HG02840 (cell line): ENCODE results near the gene GLS2.
"Not testable (repeated sequence)": the region's sequence is repeated elsewhere in the genome, so short reads cannot be mapped to it uniquely, and the experiment has no call there.

Experiments used
- ATAC-seq: cut with Tn5 transposase; IDR thresholded peaks from one replicate; pipeline ENCODE4 v1.9.1; 2021; ENCODE audit warnings: mild to moderate bottlenecking, moderate library complexity, moderate number of reproducible peaks; ENCODE audit not compliant: unreplicated experiment, low FRiP score

GLS2 gene

DNA sequence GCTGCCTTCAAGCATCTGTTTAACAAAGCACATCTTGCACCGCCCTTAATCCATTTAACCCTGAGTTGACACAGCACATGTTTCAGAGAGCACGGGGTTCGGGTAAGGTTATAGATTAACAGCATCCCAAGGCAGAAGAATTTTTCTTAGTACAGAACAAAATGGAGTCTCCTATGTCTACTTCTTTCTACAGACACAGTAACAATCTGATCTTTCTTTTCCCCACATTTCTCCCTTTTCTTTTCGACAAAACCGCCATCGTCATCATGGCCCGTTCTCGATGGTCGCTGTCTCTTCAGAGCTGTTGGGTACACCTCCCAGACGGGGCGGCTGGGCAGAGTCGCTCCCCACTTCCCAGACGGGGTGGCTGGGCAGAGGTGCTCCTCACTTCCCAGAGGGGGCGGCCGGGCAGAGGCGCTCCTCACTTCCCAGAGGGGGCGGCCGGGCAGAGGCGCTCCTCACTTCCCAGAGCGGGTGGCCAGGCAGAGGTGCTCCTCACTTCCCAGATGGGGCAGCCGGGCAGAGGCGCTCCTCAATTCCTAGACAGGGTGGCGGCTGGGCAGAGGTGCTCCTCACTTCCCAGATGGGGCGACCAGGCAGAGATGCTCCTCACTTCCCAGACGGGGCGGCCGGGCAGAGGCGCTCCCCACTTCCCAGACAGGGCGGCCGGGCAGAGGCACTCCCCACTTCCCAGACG is 5.6 kb upstream of the GLS2 start:
- not testable (repeated sequence) for ATAC-seq

DNA sequence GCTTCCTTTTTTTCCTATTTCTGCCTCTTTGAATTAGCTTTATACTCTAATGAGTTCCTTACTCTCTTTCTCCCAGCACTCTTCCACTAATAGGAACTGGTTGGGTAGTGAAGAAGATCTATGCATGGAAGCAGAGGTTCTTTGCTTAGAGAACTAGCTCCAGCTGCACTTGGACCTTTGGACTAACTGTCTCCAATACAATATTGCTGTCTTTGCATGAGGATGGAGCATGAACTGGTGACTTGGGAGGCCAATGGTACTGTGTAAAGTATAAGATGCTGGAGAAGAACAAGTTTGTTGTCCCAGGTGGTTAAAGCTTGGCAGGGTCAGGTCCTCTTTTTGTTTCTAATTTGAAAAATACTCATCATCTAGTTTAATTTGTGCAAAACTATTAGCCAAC is 2.4 kb upstream of the GLS2 start:
- ATAC-seq: no peak

DNA sequence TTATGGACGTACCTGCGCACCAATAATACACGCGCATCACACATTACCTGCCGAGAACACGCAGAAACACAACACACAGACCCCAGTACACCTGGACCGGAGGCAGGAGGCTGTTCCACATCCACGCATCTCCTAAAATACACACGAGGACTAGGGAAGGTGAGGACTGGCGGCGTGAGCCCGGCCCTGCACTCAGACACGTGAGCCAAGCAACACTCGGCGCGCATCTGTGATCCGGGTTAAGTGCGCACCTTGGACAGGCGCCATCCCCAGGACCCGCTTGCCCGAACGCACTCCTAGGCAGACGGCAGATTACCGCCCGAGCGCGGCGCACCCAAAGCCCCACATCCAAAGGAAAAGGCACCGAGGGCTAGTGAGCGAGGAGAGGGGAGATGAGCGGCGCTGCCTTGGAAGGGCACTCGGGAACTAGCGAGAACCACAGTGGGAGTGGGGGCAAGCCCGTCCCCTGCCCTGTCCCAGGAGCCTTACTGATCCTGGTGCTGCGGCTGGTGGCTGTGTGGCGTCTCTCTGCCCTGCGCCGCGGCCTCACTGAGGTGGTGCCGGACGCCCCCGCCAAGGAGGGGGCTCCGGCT is 417 bp downstream of the GLS2 start:
- ATAC-seq: no peak

DNA sequence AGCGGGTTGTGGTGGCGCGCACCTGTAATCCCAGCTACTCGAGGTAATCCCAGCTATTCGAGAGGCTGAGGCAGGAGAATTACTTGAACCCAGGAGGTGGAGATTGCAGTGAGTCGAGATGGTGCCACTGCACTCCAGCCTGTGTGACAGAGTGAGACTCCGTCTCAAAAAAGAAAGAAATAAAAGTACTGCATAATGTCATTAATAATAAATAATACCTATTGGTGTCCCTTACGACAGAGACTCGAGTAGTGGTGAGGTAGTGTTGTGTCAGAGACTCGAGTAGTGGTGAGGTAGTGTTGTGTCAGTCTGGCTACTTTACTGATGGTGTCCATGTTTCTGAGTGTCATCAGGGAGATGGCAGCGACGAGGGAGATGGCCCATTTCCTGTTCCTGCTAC is 1.3 kb downstream of the GLS2 start:
- no peak for ATAC-seq

DNA sequence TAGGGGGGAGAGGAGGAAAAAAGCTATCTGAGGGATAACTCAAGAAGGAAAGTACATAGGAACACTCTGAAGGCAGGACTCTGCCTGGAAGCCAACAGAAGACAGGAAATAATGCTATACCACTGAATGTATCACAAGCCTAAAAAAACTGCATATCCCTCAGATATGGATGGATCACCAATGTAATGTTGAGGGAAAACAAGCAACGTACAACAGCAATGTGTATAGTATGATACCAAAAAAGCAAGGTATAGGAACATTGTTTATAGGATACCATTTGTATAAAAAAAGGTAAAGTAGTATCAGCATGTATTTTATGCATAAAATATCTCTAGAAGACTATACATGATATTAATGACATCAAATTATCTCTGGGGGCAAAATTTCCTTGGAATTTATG is 3.4 kb downstream of the GLS2 start:
- ATAC-seq: no peak

DNA sequence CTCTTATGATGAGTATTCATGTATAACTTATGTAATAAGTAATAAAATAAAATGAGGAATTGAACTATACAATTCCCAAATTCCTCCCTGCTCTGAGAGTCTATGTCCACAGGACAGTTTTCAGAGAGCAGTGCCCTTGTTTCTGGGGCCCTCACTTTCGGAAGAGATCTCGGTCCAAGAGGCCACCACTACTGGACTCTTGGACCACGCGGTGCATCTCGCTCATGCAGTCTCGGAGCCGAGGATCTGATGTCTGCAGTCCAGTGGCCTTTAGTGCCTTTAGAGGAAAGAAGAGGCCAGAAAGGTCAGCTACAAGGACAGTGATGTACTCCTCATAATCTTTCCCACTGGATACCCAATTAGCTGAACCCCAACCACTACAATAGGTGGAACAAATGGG is 8.3 kb downstream of the GLS2 start:
- no peak for ATAC-seq

DNA sequence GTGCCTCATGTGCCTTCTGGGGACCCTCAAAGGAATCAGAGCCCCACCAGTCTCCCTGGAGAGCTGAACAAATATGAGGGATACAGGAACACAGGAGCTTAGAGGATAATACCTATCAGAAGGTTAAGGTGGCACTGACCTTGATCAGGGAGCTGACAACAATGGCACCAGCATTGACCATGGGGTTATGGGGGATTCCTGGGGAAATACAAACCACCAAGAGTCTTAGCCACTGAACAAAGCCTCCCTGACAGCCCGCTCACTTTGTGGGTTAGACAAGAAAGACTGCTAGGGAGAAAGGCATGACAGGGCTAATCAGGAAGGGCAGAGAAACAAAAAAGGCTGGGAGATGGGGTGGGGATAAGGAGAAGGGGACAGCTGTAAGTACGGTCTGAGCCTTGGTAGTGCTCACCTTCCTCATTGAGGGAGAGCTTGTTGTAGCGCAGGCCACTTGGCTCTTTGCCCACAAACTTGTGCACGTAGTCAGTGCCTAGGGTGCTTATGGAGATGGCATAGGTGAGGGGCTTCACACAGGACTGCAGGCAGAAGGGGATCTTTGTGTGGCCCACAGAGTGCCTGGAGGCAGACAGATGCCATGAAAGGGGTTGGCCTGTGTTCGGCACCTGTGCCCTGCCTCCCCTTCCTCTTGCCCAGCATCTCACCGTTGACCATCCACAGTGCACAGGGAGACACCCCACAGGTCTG is 10.3 kb downstream of the GLS2 start:
- no peak for ATAC-seq

DNA sequence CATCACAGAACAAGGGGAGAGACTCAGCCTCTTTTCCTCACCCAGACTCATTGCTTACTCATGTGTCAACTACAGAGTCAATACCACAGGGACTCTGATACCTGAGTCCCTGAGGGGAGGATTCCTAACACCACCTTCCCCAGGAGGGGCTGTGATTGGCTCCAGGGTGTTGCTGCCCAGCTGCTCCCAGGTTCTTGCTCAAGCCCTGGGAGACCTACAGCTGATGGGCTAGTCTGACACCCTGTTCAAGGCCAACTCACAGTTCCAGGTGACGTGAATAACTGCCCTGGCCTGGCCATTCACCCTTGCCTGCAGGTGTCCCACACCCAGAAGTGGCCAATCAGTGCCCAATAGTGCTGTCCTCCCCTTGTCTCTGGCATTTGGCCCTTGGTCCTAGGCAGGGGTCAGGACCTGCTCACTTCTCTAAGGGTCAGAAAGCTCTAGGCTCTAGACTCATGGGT is 11.0 kb downstream of the GLS2 start:
- ATAC-seq: no peak

DNA sequence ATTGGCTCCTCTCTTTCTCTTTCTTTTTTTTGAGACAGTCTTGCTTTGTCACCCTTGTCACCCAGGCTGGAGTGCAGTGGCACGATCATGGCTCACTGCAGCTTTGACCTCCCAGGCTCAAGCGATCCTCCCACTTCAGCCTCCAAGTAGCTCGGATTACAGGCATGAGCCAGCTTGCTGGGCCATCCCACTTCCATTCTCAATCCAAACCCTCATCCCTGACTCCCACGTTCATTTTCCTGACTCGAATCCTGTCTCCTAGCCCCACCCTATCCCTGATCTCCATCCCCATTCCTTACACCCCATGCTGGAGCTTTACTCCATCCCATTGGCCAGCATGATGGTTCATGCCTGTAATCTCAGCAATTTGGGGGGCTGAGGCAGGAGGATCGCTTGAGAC is 11.8 kb downstream of the GLS2 start:
- no peak for ATAC-seq

DNA sequence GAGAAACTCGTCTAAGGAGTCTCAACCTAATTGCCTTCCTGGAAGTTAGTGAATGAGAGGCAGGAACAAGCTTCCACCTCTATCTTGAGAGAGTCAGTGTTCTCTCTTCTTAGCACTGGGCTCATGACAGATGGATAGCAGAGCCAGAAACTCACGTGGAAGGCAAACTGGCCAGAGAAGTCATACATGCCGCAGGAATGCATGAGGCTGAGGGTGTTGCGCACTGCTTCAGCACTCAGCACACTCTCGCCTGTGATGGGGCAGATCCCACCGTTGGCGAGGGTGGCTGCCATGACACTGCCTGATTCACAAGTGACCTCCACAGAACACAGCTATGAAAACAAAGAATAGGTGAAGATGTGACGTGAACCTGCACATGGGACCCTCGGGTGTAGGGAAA is 13.6 kb downstream of the GLS2 start:
- no peak for ATAC-seq

DNA sequence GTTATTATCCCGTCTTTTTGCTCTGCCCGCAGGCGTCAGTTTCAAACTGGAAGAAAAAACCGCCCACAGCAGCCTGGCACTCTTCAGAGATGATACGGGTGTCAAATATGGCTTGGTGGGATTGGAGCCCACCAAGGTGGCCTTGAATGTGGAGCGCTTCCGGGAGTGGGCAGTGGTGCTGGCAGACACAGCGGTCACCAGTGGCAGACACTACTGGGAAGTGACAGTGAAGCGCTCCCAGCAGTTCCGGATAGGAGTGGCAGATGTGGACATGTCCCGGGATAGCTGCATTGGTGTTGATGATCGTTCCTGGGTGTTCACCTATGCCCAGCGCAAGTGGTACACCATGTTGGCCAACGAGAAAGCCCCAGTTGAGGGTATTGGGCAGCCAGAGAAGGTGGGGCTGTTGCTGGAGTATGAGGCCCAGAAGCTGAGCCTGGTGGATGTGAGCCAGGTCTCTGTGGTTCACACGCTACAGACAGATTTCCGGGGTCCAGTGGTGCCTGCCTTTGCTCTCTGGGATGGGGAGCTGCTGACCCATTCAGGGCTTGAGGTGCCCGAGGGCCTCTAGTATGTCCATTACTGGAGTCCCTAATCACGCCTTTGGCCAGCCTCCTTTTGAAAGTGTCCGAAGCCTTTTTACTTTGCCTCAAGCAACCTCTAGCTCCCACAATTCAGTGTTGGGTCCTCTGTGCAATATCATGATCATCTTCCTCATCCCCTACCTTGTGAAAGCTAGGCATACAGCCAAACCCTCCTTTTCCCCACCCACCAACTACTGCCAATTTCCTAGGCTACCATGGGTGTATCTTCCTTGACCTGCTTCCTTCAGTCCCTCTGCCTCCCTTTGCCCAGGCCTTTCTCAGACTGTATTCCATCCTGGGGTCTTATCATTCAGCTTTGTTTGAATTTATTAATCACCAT is 18.7 kb downstream of the GLS2 start:
- no peak for ATAC-seq

DNA sequence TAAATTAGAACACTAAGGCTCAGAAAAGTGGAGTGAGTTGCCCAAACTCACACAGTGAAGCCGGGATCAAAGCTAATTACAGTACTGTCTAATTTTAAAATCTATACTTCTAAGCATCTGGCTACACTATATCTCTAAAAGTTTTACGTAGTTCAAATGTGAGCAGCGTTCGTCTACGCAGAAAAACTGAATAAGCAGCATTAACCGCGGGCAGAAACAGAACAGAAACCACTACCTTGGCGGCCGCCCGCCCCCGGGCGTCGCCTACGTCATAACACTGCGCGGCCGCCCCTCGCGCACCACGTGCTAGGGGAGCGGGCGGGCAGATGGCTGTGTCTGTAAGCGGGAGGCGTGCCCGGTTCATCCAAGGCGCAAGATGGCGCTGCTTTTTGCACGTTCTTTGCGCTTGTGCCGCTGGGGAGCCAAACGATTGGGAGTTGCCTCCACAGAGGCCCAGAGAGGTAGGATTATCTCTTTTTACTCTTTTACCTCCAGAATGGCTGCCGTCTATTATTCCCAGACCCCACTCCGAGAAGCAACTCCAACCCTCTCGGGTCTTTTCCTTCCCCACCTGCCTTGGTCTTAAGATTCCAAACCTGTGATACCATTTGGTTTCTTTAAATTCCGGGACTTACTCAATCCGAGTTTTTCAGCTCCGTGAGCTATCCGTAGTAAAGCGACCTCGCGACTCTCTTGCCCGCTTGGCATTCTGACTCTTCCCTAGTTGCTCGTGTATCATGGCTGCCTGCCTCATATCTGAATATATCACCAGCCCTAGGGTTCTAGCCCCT is 19.6 kb downstream of the GLS2 start, which contains the start of gene SPRYD4:
Gene SPRYD4 (plus strand): TSS at position 363 of the 791 bp plus-strand sequence. CDS start 14 bp downstream, at position 377.
- ATAC-seq: peak; percentile 86

DNA sequence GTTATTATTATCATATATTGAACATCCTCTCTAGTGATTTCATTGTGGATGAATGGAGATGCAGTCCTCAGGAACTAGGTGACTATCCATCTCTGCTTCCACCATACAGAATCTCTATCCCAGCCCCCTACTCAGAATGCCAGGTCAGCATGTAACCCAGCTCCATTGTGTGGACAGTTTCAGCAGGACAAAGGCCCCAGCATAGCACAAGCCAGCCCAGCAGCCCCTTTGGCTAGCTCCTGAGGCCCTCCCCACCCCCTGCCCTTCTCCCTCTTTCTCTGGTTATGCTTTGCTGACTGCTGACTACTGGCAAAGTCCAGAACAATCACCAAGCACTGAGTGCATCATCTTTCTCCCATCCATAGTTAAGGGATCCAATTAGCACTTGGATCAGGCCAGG is 25.4 kb downstream of the GLS2 start:
- no peak for ATAC-seq

DNA sequence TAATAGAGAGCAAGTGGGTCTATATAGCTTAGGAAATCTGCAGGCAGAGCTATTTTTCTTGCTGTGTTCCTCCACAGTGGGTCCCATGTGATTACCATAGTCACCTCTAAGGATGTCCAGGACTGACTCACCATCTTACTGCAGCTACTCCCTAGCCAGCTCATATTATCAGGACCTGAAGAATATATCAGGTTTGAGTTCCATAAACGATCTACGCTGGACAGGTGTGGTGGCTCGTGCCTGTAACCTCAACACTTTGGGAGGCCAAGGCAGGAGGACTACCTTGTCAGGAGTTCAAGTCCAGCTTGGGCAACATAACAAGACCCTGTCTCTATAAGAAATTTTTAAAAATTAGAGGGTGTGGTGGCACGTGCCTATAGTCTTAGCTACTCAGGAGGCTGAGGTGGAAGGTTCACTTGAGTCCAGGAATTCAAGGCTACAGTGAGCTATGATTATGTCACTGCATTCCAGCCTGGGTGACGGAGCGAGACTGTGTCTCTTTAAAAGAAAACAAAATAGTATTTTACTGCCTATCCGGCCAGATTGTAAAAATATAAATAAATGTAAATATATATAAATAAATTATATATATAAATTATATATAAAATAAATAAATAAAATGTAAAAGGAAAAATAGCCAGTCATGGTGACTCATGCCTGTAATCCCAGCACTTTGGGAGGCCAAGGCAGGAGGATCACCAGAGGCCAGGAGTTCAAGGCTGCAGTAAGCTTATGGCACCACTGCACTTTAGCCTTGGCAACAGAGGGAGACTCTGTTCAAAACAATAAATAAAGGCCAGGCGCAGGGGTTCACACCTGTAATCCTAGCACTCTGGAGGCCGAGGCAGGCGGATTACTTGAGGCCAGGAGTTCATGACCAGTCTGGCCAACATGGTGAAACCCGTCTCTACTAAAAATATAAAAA is 26.5 kb downstream of the GLS2 start:
- ATAC-seq: no peak

DNA sequence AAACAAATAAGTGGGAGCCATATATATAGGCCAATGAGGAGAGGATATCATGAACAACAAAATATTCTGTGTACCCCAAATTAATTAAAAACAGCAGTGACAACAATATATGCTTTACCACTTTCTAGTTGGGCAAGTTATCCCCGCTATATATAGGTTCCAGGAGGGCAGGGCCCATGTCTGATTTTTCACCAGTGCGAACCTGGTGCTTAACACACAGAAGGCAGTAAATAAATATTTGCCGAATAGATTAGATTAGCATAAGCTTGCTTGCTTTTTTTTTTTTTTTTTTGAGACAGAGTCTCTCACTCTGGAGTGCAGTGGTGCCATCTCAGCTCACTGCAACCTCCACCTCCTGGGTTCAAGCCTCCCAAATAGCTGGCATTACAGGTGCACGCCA is 30.1 kb downstream of the GLS2 start:
- ATAC-seq: no peak

DNA sequence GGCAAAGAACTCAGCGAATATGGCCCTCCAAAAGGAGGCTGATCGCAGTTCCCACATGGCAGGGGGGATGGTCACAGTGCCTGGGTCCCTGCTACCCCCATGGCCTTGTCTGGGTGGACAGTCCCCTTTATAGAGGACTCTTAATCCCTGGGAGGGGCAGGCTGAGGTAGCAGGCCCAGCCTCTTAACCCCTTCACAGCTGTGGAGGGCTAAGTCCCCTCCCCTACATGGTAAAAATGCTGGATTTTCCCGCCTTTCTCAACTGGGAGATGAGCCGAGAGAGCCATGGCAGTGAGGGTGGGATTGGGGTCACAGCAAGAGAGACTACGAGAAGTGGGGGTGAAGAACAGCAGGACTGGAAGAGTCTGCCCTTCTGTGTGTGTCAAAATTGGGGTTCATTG is 33.4 kb downstream of the GLS2 start, which contains the start of gene MIP:
Gene MIP (minus strand): TSS at position 101 of the 400 bp plus-strand sequence. CDS start 44 bp downstream, at position 57.
- no peak for ATAC-seq

DNA sequence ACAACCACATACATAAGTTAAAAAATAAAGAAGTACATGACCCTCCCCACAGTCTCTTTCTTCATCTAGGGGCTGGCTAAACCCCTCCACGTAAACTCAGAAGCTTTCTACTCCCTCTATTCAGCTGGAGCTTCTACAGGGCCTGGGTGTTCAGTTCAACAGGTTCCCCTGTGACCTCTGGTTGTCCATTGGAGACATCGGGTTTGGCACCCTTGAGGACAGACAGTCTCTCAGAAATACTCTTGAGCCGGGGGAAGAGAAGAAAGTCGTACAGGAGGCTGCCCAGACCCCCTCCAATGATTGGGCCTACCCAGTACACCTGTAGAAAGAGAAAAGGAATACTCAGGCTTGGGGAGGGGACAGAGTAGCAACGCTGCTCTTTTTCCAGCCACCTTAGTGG is 36.8 kb downstream of the GLS2 start:
- no peak for ATAC-seq

DNA sequence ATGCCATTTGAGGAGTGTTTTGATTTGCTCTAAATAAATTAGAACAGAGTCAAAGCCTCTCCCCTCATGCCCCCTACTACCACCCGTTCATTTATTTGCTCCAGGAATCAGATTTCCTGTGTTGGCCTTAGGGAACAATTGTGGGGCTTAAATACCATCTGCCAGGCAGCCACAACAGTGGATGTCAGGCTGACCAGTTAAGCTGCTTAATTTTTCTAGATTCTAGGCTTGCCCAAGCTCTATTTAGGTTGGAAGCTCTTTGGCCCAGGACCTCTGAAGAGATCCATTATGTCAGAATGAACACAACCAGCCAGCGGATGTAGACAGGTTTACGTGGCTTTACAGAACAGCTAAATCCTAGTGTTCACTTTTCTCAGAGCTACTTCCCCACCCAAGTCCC is 37.7 kb downstream of the GLS2 start:
- ATAC-seq: no peak

DNA sequence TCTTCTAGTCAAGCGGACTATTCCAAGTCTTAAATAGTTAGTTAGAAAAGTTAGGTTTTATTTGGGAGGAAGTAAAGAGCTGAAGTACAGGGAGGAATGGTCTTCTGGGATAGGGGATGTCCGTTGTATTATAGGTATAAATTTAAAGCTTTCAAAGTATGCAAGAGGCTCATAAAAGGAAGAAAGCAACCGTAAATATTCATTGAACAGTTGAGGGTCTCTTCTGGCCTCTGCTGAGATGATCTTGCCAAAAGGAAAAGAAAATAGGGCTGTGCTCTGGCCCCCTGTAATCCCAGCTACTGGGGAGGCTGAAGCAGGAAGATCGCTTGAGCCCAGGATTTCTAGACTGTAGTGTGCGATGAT is 38.4 kb downstream of the GLS2 start:
- ATAC-seq: no peak
